PC-3 (cell line): ENCODE measurements around the gene EFHC2.

Source experiments
- CTCF ChIP-seq: fragments of 300-600 bp; sonication (generic); conservative IDR thresholded peaks from 2 replicates; pipeline ENCODE4 v1.5.1; 2017; ENCODE audit warnings: antibody characterized with exemption, low read depth, mild to moderate bottlenecking, low read length
- EZH2 ChIP-seq: fragments of 300-600 bp; sonication (generic); IDR thresholded peaks from one replicate; pipeline ENCODE4 v1.6.1; 2017; ENCODE audit warnings: antibody characterized with exemption, mild to moderate bottlenecking, low read length; ENCODE audit not compliant: unreplicated experiment
- EZH2phosphoT487 ChIP-seq: fragments of 300-600 bp; sonication (generic); IDR thresholded peaks from 2 replicates; pipeline ENCODE4 v1.6.1; 2018; ENCODE audit warnings: mild to moderate bottlenecking, antibody characterized with exemption, low read length, borderline replicate concordance

GRCh38 chrX:44156726-44157125 lies 186.7 kb downstream of the EFHC2 start:
- no peak for TF ChIP-seq CTCF
- no peak for TF ChIP-seq EZH2
- TF ChIP-seq EZH2phosphoT487 = no peak
